Stimulated activated CD4-positive, alpha-beta T cell treated with anti-CD3 and anti-CD28 coated beads, TNF-alpha, amount 100 ng/mL, for 24 hours (primary cell): ENCODE results near the gene TMEM62.

Experiments
- DNase-seq, 3 experiments: peaks; one replicate each; pipeline ENCODE4 v3.0.0-alpha.2; 2020; ENCODE audit warnings: low read depth in 3 of 3

The TMEM62 gene

DNA sequence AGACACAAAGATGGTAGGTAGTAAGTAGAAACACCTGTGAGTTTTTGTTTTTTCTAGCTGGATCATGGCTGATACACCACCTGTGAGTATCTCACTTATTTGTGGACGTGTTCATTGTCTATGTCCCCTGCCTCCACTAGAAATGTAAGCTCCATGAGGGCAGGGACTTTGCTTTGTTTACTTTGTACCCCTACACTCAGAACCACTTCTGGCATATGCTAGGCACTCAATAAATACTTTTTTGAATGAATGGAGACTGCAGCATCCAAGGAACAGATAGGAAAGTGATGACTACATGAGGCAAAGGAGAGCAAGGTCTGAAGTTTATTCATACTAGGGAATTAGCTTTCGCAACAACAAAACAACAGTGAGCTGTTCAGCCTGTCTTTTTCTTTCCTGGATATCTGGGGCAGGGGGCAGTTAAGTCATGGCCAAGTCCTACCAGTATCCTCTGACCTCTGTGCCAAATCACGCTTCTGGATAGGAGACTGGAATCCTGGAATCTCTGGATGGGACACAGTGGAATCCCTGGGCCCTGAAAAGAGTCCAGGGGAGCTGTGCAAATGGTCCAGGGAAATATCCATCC lies 99.0 kb downstream of the TMEM62 start:
- DNase-seq: no peak
